ENCODE measurements around the gene MCCC2.
"Not testable (repeated sequence)": the region's sequence is repeated elsewhere in the genome, so short reads cannot be mapped to it uniquely, and the experiment has no call there.

Gene MCCC2

GRCh38 chr5:71596169-71596568 is 9.0 kb downstream of the MCCC2 start:
- in situ Hi-C loops (cut with HindIII; ENCODE audit: low pct_ligation_motif_present, low sequenced_read_pairs) = no loop called here
- TF ChIP-seq CTCF (IDR thresholded peaks at IDR 0.05; ENCODE audit: low read depth, low read length, missing control alignments) = no peak
- peaks cover 10% of the 10 kb centered on the region for H3K36me3 ChIP-seq (replicated peaks)

GRCh38 chr5:71597001-71597400 is 9.9 kb downstream of the MCCC2 start:
- Histone ChIP-seq H3K4me3 (ENCODE audit: low read depth, low read length) (no peak overlapping the region), H3K36me3 (replicated peaks) (peaks cover 10% of the 10 kb centered on the region), H3K27me3 (replicated peaks) (no peaks in the 10 kb centered on the region), H3K27ac (no peak overlapping the region)
- in situ Hi-C loops (cut with HindIII; ENCODE audit: low pct_ligation_motif_present, low sequenced_read_pairs) = no loop called here
- no peak for DNase-seq
- TF ChIP-seq CTCF (IDR thresholded peaks at IDR 0.05; ENCODE audit: low read depth, low read length, missing control alignments) = no peak

More at GRCh38 chr5:71596169-71596568, 9.0 kb downstream of the MCCC2 start:
- DNase-seq = peak; percentile 14
- no peaks in the 10 kb centered on the region for H3K27me3 ChIP-seq (replicated peaks)
- no peak overlapping the region for H3K4me3 ChIP-seq (ENCODE audit: low read depth, low read length)
- H3K27ac ChIP-seq = no peak overlapping the region

- in situ Hi-C loops (cut with HindIII; ENCODE audit: low pct_ligation_motif_present, low sequenced_read_pairs) = no loop called here
- peak overlapping the region; percentile 88 for H3K27ac ChIP-seq
- no peak overlapping the region for H3K4me3 ChIP-seq (ENCODE audit: low read depth, low read length)
- H3K27me3 ChIP-seq (replicated peaks) = no peaks in the 10 kb centered on the region
- H3K36me3 ChIP-seq (replicated peaks) = peaks cover 10% of the 10 kb centered on the region
- DNase-seq = no peak
- no peak for TF ChIP-seq CTCF (IDR thresholded peaks at IDR 0.05; ENCODE audit: low read depth, low read length, missing control alignments)
Measured at GRCh38 chr5:71600783-71601182, 13.6 kb downstream of the MCCC2 start.

GRCh38 chr5:71601222-71602026 is 14.3 kb downstream of the MCCC2 start:
- Histone ChIP-seq H3K27me3 (replicated peaks) (no peaks in the 10 kb centered on the region), H3K27ac (peak overlapping the region; percentile 88), H3K4me3 (ENCODE audit: low read depth, low read length) (no peak overlapping the region), H3K36me3 (replicated peaks) (peaks cover 9% of the 10 kb centered on the region)
- in situ Hi-C loops (cut with HindIII; ENCODE audit: low pct_ligation_motif_present, low sequenced_read_pairs) = no loop called here
- peak; percentile 85 for TF ChIP-seq CTCF (IDR thresholded peaks at IDR 0.05; ENCODE audit: low read depth, low read length, missing control alignments)
- peak; percentile 95 for DNase-seq

- H3K27me3 ChIP-seq (replicated peaks); H3K36me3 ChIP-seq (replicated peaks); H3K27ac ChIP-seq; H3K4me3 ChIP-seq (ENCODE audit: low read depth, low read length); in situ Hi-C loops (cut with HindIII; ENCODE audit: low pct_ligation_motif_present, low sequenced_read_pairs); DNase-seq: not testable (repeated sequence)
Measured at GRCh38 chr5:71609916-71610315, 22.8 kb downstream of the MCCC2 start.

GRCh38 chr5:71615809-71616208 is 28.7 kb downstream of the MCCC2 start:
- no peak overlapping the region for H3K27ac ChIP-seq
- peaks cover under 1% of the 10 kb centered on the region for H3K36me3 ChIP-seq (replicated peaks)

More at GRCh38 chr5:71615809-71616208, 28.7 kb downstream of the MCCC2 start:
- Histone ChIP-seq H3K27me3 (replicated peaks) (no peaks in the 10 kb centered on the region), H3K4me3 (ENCODE audit: low read depth, low read length) (no peak overlapping the region)
- no peak for DNase-seq
- TF ChIP-seq CTCF (IDR thresholded peaks at IDR 0.05; ENCODE audit: low read depth, low read length, missing control alignments) = no peak
- in situ Hi-C loops (cut with HindIII; ENCODE audit: low pct_ligation_motif_present, low sequenced_read_pairs) = no loop called here
